Testis (tissue), 2 donors: ENCODE measurements around the gene NCBP2.

ENCODE experiments used
- CTCF ChIP-seq, 3 experiments: fragments of 450-650 bp in 2 of 3; fragments of 200-600 bp in 1 of 3; sonication (generic) in 1 of 3; IDR thresholded peaks; one replicate each; pipeline ENCODE4 v1.5.1; 2016 to 2019; ENCODE audit warnings: antibody characterized with exemption in 3 of 3, mild to moderate bottlenecking in 2 of 3, moderate library complexity in 1 of 3
- POLR2A ChIP-seq: fragments of 450-650 bp; IDR thresholded peaks from one replicate; pipeline ENCODE4 v1.6.1; 2017; ENCODE audit warnings: antibody characterized with exemption, mild to moderate bottlenecking, moderate library complexity

- TF ChIP-seq POLR2A (no peak), CTCF (IDR thresholded peaks at IDR 0.05) (no peak)
These were observed 6.0 kb downstream of the NCBP2 start for GRCh38 chr3:196936288-196936687.
